22Rv1 (cell line): ENCODE results near the gene SLC13A2.

ENCODE experiments used
- CTCF ChIP-seq: fragments of 450-650 bp; IDR thresholded peaks from 2 replicates; pipeline ENCODE4 v1.5.1; 2017; ENCODE audit warnings: mild to moderate bottlenecking
- ZFX ChIP-seq: fragments of 450-650 bp; IDR thresholded peaks from 2 replicates; pipeline ENCODE4 v1.6.1; 2017; ENCODE audit warnings: antibody characterized with exemption, borderline replicate concordance

- TF ChIP-seq CTCF (no peak), ZFX (no peak)
Observed at GRCh38 chr17:28515518-28515917, 42.1 kb downstream of the SLC13A2 start.
